ENCODE data around the gene RALGAPA2. TPM values are rescaled to one million over a fixed set of nuclear protein-coding genes. Genes with fewer than 3 reads are reported as not detected.

Gene RALGAPA2
- total RNA-seq, 3 donors from 2014 or later: 34.6 to 74.1 (median 46.0) TPM

DNA sequence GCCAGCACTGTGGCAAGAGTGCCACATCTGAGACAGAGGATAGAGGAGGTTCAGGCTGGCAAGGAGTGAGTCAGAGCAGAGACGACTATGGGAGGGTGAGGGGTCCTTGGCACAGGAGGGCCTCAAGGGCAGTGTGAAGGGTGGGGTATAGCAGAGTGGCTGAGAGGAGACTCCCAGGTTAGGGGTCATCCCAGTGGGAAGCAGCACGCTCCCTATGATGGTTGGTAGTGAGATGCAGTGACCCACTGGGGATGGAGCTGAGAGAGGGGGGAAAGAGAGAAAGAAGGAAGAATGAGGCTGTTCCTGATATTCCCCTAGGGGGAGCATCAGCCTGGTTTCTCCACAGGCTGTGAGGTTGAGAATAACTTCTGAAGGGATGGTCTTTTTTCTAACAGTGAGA lies 247.2 kb downstream of the RALGAPA2 start:
- TF ChIP-seq POLR2AphosphoS5 (IDR thresholded peaks at IDR 0.05) (no peak), POLR2A (IDR thresholded peaks at IDR 0.05) (no peak)
- TF ChIP-seq, protein P1, sequence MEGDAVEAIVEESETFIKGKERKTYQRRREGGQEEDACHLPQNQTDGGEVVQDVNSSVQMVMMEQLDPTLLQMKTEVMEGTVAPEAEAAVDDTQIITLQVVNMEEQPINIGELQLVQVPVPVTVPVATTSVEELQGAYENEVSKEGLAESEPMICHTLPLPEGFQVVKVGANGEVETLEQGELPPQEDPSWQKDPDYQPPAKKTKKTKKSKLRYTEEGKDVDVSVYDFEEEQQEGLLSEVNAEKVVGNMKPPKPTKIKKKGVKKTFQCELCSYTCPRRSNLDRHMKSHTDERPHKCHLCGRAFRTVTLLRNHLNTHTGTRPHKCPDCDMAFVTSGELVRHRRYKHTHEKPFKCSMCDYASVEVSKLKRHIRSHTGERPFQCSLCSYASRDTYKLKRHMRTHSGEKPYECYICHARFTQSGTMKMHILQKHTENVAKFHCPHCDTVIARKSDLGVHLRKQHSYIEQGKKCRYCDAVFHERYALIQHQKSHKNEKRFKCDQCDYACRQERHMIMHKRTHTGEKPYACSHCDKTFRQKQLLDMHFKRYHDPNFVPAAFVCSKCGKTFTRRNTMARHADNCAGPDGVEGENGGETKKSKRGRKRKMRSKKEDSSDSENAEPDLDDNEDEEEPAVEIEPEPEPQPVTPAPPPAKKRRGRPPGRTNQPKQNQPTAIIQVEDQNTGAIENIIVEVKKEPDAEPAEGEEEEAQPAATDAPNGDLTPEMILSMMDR (IDR thresholded peaks at IDR 0.05): no peak
- Histone ChIP-seq H3K36me3 (no peaks in the 10 kb centered on the region), H3K27me3 (no peaks in the 10 kb centered on the region), H3K9me3 (no peaks in the 10 kb centered on the region), H3K4me1 (no peaks in the 10 kb centered on the region), H3K27ac (no peak overlapping the region), H3K4me3 (no peak overlapping the region)
- DNase-seq (ENCODE audit: low spot score in 2 of 2): no peak
- intact Hi-C loops (cut with DNase I; ENCODE audit: low total_unique reads): no loop called here

DNA sequence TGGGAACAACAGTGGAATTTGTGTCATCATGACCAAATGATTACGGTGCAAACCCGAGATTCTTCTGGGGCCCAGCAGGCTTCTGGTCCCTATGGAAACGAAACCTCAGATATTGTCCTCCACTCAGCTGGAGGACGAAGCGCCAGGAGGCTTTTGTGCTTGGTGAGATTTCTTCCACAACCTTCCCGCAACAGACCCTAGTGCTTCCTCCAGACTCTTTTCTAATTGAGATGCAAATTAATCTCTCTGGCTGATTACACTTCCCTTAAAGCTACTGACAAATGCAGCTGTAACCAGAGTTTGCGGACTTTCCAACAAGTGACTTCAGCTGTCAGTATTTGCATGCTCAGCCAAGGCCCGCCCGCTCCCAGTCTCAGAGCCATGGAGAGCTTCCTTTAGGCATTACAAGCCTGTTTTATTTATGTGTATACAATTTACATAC lies 248.5 kb downstream of the RALGAPA2 start:
- no peak overlapping the region for H3K4me3 ChIP-seq
- no peak for DNase-seq (ENCODE audit: low spot score in 2 of 2)
- no peak overlapping the region for H3K27ac ChIP-seq
- TF ChIP-seq, protein P1 (IDR thresholded peaks at IDR 0.05): no peak
- TF ChIP-seq POLR2AphosphoS5 (IDR thresholded peaks at IDR 0.05): no peak
- no peak for TF ChIP-seq POLR2A (IDR thresholded peaks at IDR 0.05)
- no peaks in the 10 kb centered on the region for H3K9me3 ChIP-seq
- H3K27me3 ChIP-seq: no peaks in the 10 kb centered on the region
- H3K36me3 ChIP-seq: no peaks in the 10 kb centered on the region
- intact Hi-C loops (cut with DNase I; ENCODE audit: low total_unique reads): no loop called here
- H3K4me1 ChIP-seq: no peaks in the 10 kb centered on the region

DNA sequence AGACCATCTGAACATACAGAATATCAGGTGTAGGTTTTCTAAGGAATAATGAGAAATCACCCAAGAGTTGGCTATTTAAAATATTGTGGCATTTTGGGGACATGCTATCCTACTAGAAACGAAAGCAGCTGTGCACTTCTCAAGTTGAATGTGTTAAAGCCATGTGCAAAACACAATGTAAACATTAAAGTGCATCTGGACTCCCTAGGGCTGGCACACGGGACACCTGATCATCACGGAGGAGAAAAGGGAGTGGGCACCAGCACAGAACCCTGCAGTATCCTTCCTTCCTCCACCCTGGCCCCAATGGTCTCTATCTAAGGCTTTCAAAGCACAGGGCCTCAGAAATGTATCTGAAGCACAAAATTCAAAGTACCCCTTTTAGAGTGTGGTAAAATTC lies 250.3 kb downstream of the RALGAPA2 start:
- TF ChIP-seq, protein P1 (IDR thresholded peaks at IDR 0.05): no peak
- TF ChIP-seq POLR2A (IDR thresholded peaks at IDR 0.05): no peak
- no peak for TF ChIP-seq POLR2AphosphoS5 (IDR thresholded peaks at IDR 0.05)
- DNase-seq (ENCODE audit: low spot score in 2 of 2): no peak
- H3K4me1 ChIP-seq: no peaks in the 10 kb centered on the region
- H3K36me3 ChIP-seq: no peaks in the 10 kb centered on the region
- intact Hi-C loops (cut with DNase I; ENCODE audit: low total_unique reads): no loop called here
- H3K27ac ChIP-seq: no peak overlapping the region
- no peaks in the 10 kb centered on the region for H3K27me3 ChIP-seq
- H3K4me3 ChIP-seq: no peak overlapping the region
- H3K9me3 ChIP-seq: no peaks in the 10 kb centered on the region

DNA sequence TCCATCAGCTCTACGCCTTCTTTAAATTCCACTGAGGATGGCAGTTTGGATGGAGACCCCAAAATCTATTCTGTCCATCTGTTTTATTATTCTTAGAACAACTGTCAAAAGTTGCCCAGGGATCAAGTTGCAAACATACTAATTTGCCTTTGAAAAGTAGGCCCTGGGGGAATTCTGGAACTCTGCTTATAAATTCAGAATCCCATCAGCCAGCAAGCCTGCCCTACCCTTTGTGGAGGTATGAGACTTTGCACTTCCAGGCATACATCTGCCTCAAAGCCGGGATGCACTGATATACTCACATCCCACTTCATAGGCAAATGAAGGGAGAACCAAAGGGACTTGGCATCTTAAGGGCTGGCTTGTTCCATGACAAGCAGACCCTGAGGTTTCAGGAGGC lies 250.9 kb downstream of the RALGAPA2 start:
- intact Hi-C loops (cut with DNase I; ENCODE audit: low total_unique reads): no loop called here
- H3K4me3 ChIP-seq: no peak overlapping the region
- H3K27ac ChIP-seq: no peak overlapping the region
- H3K9me3 ChIP-seq: no peaks in the 10 kb centered on the region
- no peaks in the 10 kb centered on the region for H3K4me1 ChIP-seq
- H3K36me3 ChIP-seq: no peaks in the 10 kb centered on the region
- no peak for DNase-seq (ENCODE audit: low spot score in 2 of 2)
- TF ChIP-seq POLR2AphosphoS5 (IDR thresholded peaks at IDR 0.05) (no peak), POLR2A (IDR thresholded peaks at IDR 0.05) (no peak)
- TF ChIP-seq, protein P1 (IDR thresholded peaks at IDR 0.05): no peak
- no peaks in the 10 kb centered on the region for H3K27me3 ChIP-seq

DNA sequence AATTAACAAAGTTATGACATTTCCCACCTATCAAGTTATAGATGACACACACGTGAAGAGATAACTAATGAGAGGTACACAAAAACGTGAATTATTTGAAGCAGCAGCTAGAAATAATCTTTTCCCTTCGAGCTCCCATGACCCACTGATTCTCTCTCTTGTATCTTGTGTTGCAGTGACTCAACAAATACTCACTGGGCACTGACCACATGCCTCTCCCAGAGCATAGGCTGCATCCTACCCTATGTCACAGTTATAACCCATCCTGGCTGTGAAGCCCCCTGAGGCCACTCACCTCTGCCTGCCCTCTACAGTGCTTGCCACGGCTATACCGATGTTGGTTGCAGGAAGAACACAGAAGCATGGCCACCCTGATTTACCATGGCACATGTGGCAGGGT lies 252.7 kb downstream of the RALGAPA2 start:
- H3K27me3 ChIP-seq: no peaks in the 10 kb centered on the region
- no peaks in the 10 kb centered on the region for H3K9me3 ChIP-seq
- no peaks in the 10 kb centered on the region for H3K36me3 ChIP-seq
- no peak for DNase-seq (ENCODE audit: low spot score in 2 of 2)
- H3K4me3 ChIP-seq: no peak overlapping the region
- intact Hi-C loops (cut with DNase I; ENCODE audit: low total_unique reads): no loop called here
- no peak for TF ChIP-seq POLR2A (IDR thresholded peaks at IDR 0.05)
- no peak for TF ChIP-seq POLR2AphosphoS5 (IDR thresholded peaks at IDR 0.05)
- TF ChIP-seq, protein P1 (IDR thresholded peaks at IDR 0.05): no peak
- no peaks in the 10 kb centered on the region for H3K4me1 ChIP-seq
- no peak overlapping the region for H3K27ac ChIP-seq

Data from breast epithelium (tissue), 4 donors.